CD4-positive, alpha-beta T cell treated with Interleukin-10 for 1 hour (primary cell): ENCODE data around the gene PVALEF.

ENCODE experiments used
- DNase-seq: peaks from one replicate; pipeline ENCODE4 v3.0.0-alpha.2; 2020

Gene PVALEF

DNA sequence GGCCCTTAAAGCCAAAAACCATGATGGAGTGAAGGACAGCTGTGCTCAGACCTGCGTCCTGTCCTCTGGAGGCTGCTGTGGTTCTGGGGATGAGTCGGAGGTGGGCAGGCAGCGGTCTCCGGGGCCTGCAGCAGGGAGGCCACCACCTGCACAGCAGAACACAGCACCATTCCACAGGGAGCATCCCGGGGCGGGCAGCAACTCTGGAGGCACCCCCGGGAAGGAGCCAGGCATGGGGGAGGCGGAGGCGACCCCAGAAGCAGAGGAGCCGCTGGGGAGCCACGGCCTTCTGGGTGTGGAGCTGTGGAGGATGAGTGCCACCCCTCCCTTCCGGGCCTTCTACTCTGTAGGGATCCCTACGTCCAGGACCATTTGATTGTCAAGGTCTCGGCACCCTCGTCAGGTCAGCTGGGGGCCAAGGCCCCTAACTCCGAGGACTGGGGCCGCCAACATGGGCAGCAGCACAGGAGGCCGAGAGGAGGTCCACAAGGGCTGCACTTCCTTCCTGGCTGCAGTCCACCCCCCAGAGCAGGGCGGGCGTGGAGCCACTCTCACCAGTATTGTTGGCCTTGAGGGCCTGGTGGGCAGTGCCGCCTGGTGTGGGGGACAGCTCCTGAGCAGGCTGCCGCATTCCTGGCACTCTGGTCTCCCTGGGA, 33.6 kb downstream of the PVALEF start:
- DNase-seq = no peak

GRCh38 chr17:81199482-81199830, 34.1 kb downstream of the PVALEF start:
- no peak for DNase-seq

DNA sequence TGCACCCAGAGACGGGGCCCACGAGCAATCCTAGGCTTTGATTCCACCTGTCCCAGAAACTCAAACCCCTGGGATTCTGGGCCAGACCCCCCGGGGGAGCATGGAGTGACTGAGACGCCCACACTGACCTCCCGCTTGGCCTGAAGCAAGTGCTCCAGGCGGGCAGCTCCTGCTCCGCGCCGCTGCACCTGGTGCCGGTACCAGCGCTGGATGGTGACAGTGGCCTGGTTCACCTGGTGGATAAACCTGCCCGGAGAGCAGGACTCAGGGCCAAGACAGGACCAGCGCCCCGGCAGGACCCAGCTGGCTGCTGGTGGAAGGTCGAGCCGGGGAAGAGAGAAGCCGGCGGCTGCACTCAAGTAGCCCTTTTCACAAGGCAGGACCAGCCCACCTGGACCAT, 34.9 kb downstream of the PVALEF start:
- no peak for DNase-seq

- peak; percentile 19 for DNase-seq
Observed at GRCh38 chr17:81200695-81201580, 35.6 kb downstream of the PVALEF start.

GRCh38 chr17:81202318-81202717, 37.0 kb downstream of the PVALEF start:
- DNase-seq = no peak

GRCh38 chr17:81203136-81203535, 37.8 kb downstream of the PVALEF start:
- DNase-seq = no peak

GRCh38 chr17:81204578-81204977, 39.3 kb downstream of the PVALEF start:
- no peak for DNase-seq

GRCh38 chr17:81206166-81206565, 40.9 kb downstream of the PVALEF start:
- DNase-seq = no peak

GRCh38 chr17:81206657-81207056, 41.4 kb downstream of the PVALEF start:
- DNase-seq = no peak

- DNase-seq = no peak
Observed at GRCh38 chr17:81207610-81208581, 42.6 kb downstream of the PVALEF start.

DNA sequence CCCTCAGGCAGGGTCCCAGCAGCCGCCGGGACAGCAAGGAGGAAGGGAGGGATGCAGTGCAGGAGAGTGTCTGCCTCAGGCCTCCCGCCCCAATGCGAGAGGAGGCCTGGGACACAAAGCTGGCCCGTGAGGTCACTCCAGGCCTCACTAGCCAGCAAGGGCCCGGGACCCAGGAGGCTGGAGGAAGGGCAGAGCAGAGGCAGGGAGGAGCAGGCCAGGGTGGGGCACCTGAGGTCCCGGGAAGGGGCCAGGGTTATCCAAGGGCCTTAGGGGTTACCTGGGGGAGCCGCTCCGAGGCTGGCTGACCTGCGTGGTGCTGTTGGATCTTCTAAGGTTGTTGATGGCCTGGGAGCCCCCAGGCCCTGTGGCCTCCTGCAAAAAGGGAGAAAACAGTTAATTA, 43.3 kb downstream of the PVALEF start:
- no peak for DNase-seq

DNA sequence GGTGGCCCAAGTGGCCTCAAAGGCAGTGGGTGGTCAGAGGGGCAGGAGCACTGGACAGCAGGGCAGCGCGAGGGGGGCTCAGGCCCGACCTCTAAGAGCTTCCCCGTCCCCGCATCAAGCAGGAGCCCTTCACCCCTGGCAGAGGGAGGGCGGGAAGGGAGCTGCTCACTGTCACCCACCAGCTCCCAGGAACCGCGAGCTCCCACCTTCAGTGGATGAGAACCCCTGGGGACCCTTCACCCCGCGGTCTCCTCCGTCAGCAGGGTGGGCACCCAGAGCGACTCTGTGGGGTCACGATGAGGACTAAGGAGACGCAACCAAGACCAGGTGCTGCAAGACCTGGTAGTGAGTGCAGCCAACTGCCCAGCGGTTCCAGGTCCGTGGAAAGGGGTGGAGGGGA, 43.8 kb downstream of the PVALEF start:
- no peak for DNase-seq

GRCh38 chr17:81210466-81210865, 45.2 kb downstream of the PVALEF start:
- DNase-seq = no peak

DNA sequence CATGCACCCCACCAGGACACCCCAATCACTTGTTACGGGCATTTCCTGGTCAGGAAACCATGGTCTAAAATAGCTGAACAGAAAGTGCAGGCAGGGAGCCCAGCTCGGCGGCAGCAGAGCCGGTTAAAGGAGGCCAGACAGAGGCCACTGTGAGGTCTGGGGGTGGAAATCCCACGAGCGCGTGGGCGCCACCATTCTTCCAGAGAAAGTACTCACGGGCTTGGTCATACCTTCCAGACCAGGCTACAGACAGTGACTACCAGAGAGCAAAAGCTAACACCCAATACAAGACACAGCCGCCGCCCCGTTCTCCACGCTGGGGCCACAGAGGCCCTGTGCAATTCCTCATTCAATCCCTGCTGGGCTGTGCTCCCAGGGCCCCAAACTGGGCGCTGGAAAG, 45.6 kb downstream of the PVALEF start:
- DNase-seq = no peak

DNA sequence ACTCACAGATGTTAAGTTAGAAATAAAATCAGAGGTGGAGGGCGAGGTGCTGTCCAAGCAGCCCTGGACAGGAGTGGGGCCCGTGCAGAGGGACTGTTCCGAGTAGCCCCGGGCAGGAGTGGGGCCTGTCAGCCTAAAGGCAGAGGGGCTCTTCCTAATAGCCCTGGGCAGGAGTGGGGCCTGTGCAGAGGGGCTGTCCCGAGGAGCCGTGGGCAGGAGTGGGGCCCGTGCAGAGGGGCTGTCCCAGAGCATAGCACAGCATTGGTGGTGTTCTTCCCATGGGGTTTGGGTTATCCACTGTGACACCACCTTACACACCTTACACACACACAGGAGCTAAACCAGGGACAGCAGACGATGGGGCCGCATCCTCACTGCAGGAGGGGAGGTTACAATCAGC, 47.1 kb downstream of the PVALEF start:
- DNase-seq = no peak

DNA sequence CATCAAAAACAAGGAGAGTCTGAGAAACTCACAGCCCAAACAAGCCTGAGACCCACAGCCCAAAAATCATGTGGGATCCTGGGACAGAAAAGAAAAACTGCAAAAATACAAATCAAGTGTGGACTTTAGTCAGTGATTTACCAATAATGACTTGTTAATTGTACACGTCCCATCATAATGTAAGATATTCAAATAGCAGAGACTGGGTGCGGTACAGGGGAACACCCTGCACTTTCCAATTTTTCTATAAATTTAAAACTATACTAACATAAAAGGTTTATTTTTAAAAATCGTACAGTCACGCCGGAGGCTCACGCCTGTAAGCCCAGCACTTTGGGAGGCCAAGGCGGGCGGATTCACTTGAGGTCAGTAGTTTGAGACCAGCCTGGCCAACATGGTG, 48.7 kb downstream of the PVALEF start:
- DNase-seq = no peak

- no peak for DNase-seq
Observed at GRCh38 chr17:81217491-81217890, 52.2 kb downstream of the PVALEF start.

GRCh38 chr17:81218459-81218858, 53.2 kb downstream of the PVALEF start:
- DNase-seq = no peak

DNA sequence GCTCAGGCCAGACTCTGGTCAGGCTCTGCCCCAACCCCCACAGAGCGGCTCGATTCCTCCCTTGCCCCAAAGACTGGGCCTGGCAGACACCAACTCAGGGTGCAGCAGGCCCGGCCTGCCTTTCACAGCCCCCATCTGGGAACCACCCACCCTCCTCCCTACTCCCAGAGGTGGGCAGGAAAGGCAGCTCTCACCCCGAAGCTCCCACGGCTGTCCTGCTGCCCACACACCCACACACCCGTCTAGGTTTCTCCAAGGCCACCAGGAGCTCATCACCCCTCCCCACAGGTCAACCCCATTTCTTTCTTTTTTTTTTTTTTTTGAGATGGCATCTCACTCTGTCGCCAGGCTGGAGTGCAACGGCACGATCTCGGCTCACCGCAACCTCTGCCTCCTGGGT, 53.7 kb downstream of the PVALEF start:
- DNase-seq = no peak

DNA sequence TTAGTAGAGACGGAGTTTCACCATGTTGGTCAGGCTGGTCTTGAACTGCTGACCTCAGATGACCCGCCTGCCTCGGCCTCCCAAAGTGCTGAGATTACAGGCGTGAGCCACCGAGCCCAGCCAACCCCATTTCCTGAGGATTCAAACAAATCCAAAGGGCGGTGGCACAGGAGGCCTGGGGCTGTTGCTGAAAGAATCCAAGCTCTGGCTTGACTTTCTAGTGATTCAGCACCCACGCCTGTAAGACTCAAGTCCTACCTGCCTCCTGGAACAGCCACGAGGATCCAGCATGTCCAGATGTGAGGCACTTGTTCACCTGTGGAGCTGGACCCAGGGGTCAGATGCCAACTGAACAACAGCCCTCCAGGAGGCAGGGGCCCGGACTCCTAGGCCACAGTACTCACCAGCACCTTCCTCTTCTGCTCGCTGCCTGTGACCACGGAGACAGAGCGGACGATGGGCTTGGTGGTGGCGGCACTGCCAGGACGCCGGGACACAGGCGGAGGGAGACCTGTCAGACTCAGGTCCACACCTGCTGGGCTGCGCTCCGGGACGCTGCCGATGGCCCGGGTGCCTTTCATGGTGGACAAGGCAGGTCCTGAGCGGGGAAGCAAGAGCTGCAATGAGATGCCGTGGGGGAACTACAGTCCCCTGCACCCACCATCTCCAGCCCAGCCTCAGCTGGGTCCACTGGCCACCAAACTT, 54.3 kb downstream of the PVALEF start:
- no peak for DNase-seq

DNA sequence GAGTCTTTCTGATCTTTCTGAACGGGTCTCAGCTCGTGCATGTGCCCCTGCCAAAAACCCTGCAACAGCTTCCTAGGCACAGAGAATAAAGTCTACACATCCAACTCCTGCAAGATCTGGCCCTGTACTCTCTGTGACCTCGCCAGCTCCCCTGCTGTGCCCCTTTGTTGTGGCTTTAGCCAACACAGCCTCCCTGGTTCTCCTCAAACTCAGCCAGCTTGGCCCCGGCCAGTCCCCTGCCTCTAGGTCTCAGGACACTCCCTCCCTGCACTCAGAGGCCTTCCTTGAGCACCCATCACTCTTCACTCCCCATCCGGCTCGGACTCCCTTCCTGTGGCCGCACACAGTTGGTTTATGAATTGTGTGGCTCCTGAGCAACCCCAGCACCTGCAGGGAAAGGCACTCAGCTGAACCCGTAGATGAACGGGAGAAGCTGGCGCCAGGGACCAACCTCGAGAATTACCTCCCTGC, 56.1 kb downstream of the PVALEF start:
- no peak for DNase-seq

- DNase-seq = no peak
Observed at GRCh38 chr17:81221842-81222619, 56.7 kb downstream of the PVALEF start.
